CD14-positive monocyte (primary cell): ENCODE measurements around the gene COL6A6. TPM values are rescaled to one million over a fixed set of nuclear protein-coding genes. Genes with fewer than 3 reads are reported as not detected.

Experiments used
- DNase-seq, 3 donors: peaks; one replicate each; pipeline ENCODE4 v3.0.0-alpha.2; 2011 to 2022
- H2AFZ ChIP-seq: 2 replicates; pipeline ENCODE4 v1.6.0; 2012; ENCODE audit warnings: mild to moderate bottlenecking, low read depth, low read length, inconsistent platforms; ENCODE audit not compliant: insufficient read depth, poor library complexity, severe bottlenecking
- H3K27ac ChIP-seq, 2 donors: 1 replicate in 1 of 2; 2 replicates in 1 of 2; pipeline ENCODE4 v1.5.1; 2012 to 2013; ENCODE audit warnings: low read length in 2 of 2, control low read depth in 1 of 2, inconsistent platforms in 1 of 2, low read depth in 1 of 2, mild to moderate bottlenecking in 1 of 2
- H3K27me3 ChIP-seq, 2 donors: one replicate each; pipeline versions ENCODE4 v1.6.0 to v1.6.1; 2011 to 2013; ENCODE audit warnings: low read length in 2 of 2; ENCODE audit not compliant: control insufficient read depth in 2 of 2, insufficient read depth in 2 of 2
- H3K36me3 ChIP-seq, 2 donors: replicated peaks in 1 of 2; 1 replicate in 1 of 2; 2 replicates in 1 of 2; pipeline versions ENCODE4 v1.5.1 to v1.6.1; 2012 to 2013; ENCODE audit warnings: low read length in 2 of 2, control low read depth in 1 of 2, inconsistent platforms in 1 of 2, mild to moderate bottlenecking in 1 of 2; ENCODE audit not compliant: insufficient read depth in 2 of 2, control insufficient read depth in 1 of 2
- H3K4me1 ChIP-seq, 2 donors: 1 replicate in 1 of 2; 2 replicates in 1 of 2; pipeline versions ENCODE4 v1.5.1 to v1.6.1; 2012 to 2013; ENCODE audit warnings: low read length in 2 of 2, control low read depth in 1 of 2, inconsistent platforms in 1 of 2, mild to moderate bottlenecking in 1 of 2, moderate library complexity in 1 of 2; ENCODE audit not compliant: insufficient read depth in 2 of 2, control insufficient read depth in 1 of 2
- H3K4me2 ChIP-seq: replicated peaks from 2 replicates; pipeline ENCODE3; 2012; ENCODE audit warnings: low read length, moderate library complexity, mild to moderate bottlenecking; ENCODE audit not compliant: poor library complexity, severe bottlenecking; ENCODE audit errors: extremely low read depth
- H3K4me3 ChIP-seq, 3 experiments: fragments of 200-600 bp in 1 of 3; sonication (generic) in 1 of 3; replicated peaks in 1 of 3; 1 replicate in 2 of 3; 2 replicates in 1 of 3; pipeline ENCODE4 v1.5.1; 2011 to 2013; ENCODE audit warnings: low read length in 3 of 3, mild to moderate bottlenecking in 3 of 3, control low read depth in 2 of 3, low read depth in 2 of 3, inconsistent platforms in 1 of 3, moderate library complexity in 1 of 3
- H3K79me2 ChIP-seq: 2 replicates; pipeline ENCODE4 v1.6.0; 2012; ENCODE audit warnings: mild to moderate bottlenecking, control low read depth, inconsistent platforms, low read length, moderate library complexity; ENCODE audit not compliant: insufficient read depth
- H3K9ac ChIP-seq: 2 replicates; pipeline ENCODE4 v1.6.0; 2017; ENCODE audit warnings: low read length, mild to moderate bottlenecking; ENCODE audit not compliant: insufficient read depth, poor library complexity, severe bottlenecking
- H3K9me3 ChIP-seq, 2 donors: replicated peaks in 1 of 2; 1 replicate in 1 of 2; 2 replicates in 1 of 2; pipeline versions ENCODE4 v1.5.1 to v1.6.1; 2012 to 2013; ENCODE audit warnings: low read length in 2 of 2, control low read depth in 1 of 2; ENCODE audit not compliant: control insufficient read depth in 1 of 2, insufficient read depth in 1 of 2
- H4K20me1 ChIP-seq: 2 replicates; pipeline ENCODE4 v1.6.0; 2012; ENCODE audit warnings: mild to moderate bottlenecking, low read length, control low read depth, moderate library complexity; ENCODE audit not compliant: insufficient read depth
- H3K27ac Mint-ChIP-seq, 7 donors: one replicate each; pipeline ENCODE4 v1.8.0; 2020; ENCODE audit warnings: mild to moderate bottlenecking in 7 of 7, mixed read lengths in 7 of 7, moderate library complexity in 6 of 7, inconsistent platforms in 2 of 7
- H3K27me3 Mint-ChIP-seq, 3 donors: one replicate each; pipeline ENCODE4 v1.8.0; 2021 to 2022; ENCODE audit warnings: low read depth in 3 of 3, mild to moderate bottlenecking in 3 of 3, mixed read lengths in 3 of 3, moderate library complexity in 3 of 3, inconsistent platforms in 1 of 3
- H3K36me3 Mint-ChIP-seq, 2 donors: one replicate each; pipeline ENCODE4 v1.8.0; 2020; ENCODE audit warnings: mixed read lengths in 2 of 2, inconsistent platforms in 1 of 2, mild to moderate bottlenecking in 1 of 2
- H3K4me1 Mint-ChIP-seq: one replicate; pipeline ENCODE4 v1.8.0; 2020; ENCODE audit warnings: mild to moderate bottlenecking, mixed read lengths
- H3K4me3 Mint-ChIP-seq, 2 donors: one replicate each; pipeline ENCODE4 v1.8.0; 2020; ENCODE audit warnings: mild to moderate bottlenecking in 2 of 2, mixed read lengths in 2 of 2, moderate library complexity in 1 of 2
- H3K9me3 Mint-ChIP-seq, 7 donors: one replicate each; pipeline ENCODE4 v1.8.0; 2020 to 2022; ENCODE audit warnings: mixed read lengths in 7 of 7, mild to moderate bottlenecking in 6 of 7, moderate library complexity in 6 of 7, inconsistent platforms in 2 of 7
- CTCF ChIP-seq: fragments of 200-600 bp; IDR thresholded peaks from one replicate; pipeline ENCODE4 v1.8.0; 2022; ENCODE audit warnings: antibody characterized with exemption, mild to moderate bottlenecking
- WGBS: methylation state at CpG from one replicate; pipeline ENCODE4 v1.1.5; 2013; ENCODE audit warnings: missing lambda C conversion rate; ENCODE audit not compliant: insufficient coverage; 5-methylcytosine and 5-hydroxymethylcytosine counted together
- intact Hi-C, 2 donors: fragments of 100-400 bp; cut with micrococcal nuclease; formaldehyde crosslinking; loops; one replicate each; pipeline versions ENCODE4 v1.15.0 to v1.15.1; 2023
- polyA plus RNA-seq, 3 donors: library from polyadenylated mRNA; depleted of rRNA in 1 of 3; unstranded in 2 of 3; stranded (reverse) in 1 of 3; fragments of 300-500 nt in 2 of 3; fragments of >200 nt in 1 of 3; fragmentation: Illumina TruSeq in 2 of 3; gene quantifications; 1 replicate in 2 of 3; 2 replicates in 1 of 3; pipeline ENCODE4 v1.2.3, GENCODE V29; 2012 to 2021

The COL6A6 gene
- polyA plus RNA-seq, 3 donors: not detected

GRCh38 chr3:130517602-130518001 lies 625 bp downstream of the COL6A6 start:
- H3K79me2 ChIP-seq: no peaks in the 10 kb centered on the region
- Mint-ChIP-seq H3K4me1 (no peaks in the 10 kb centered on the region), H3K27ac (no peak overlapping the region), H3K27me3 (peaks cover 22 to 35% (median 28%) of the 10 kb centered on the region in 3 donors), H3K4me3 (peak overlapping the region in 1 of 2 donors; percentile 67), H3K36me3 (peaks cover 0 to 2% of the 10 kb centered on the region in 2 donors), H3K9me3 (peaks cover 0 to 5% (median 0%) of the 10 kb centered on the region in 7 donors)
- H3K27me3 ChIP-seq: peaks cover 24 to 30% of the 10 kb centered on the region in 2 donors
- no peak for DNase-seq
- intact Hi-C loops: no loop called here
- no peaks in the 10 kb centered on the region for H3K9me3 ChIP-seq
- no peaks in the 10 kb centered on the region for H3K36me3 ChIP-seq
- TF ChIP-seq CTCF: no peak
- WGBS: 30% methylated on average over 2 of the region's 11 CpGs
- no peak overlapping the region for H3K4me2 ChIP-seq
- H3K27ac ChIP-seq: no peak overlapping the region
- H4K20me1 ChIP-seq: no peaks in the 10 kb centered on the region
- no peak overlapping the region for H3K9ac ChIP-seq
- H3K4me3 ChIP-seq: no peak overlapping the region
- no peaks in the 10 kb centered on the region for H3K4me1 ChIP-seq
- no peak overlapping the region for H2AFZ ChIP-seq

- intact Hi-C loops: no loop called here
- no peak for TF ChIP-seq CTCF
- no CpG with 5 or more reads among the region's 4 CpGs for WGBS
- H3K9me3 Mint-ChIP-seq: peaks cover 0 to 5% (median 0%) of the 10 kb centered on the region in 7 donors
- no peak overlapping the region for H3K9ac ChIP-seq
- H3K27ac ChIP-seq: no peak overlapping the region
- no peak overlapping the region for H3K4me3 ChIP-seq
- H3K9me3 ChIP-seq: no peaks in the 10 kb centered on the region
- H4K20me1 ChIP-seq: no peaks in the 10 kb centered on the region
- DNase-seq: no peak
- H3K36me3 Mint-ChIP-seq: peaks cover 0 to 2% of the 10 kb centered on the region in 2 donors
- no peaks in the 10 kb centered on the region for H3K4me1 Mint-ChIP-seq
- H3K4me3 Mint-ChIP-seq: no peak overlapping the region
- H3K4me1 ChIP-seq: no peaks in the 10 kb centered on the region
- H3K4me2 ChIP-seq: no peak overlapping the region
- peaks cover 25 to 36% (median 31%) of the 10 kb centered on the region in 3 donors for H3K27me3 Mint-ChIP-seq
- H3K79me2 ChIP-seq: no peaks in the 10 kb centered on the region
- no peak overlapping the region for H3K27ac Mint-ChIP-seq
- H3K36me3 ChIP-seq: no peaks in the 10 kb centered on the region
- peaks cover 21 to 30% of the 10 kb centered on the region in 2 donors for H3K27me3 ChIP-seq
- H2AFZ ChIP-seq: no peak overlapping the region
Observed at GRCh38 chr3:130519754-130520153, 2.8 kb downstream of the COL6A6 start.
